Heart left ventricle (tissue), 13 donors: ENCODE results near the gene FOXA2.

Experiments used
- CTCF ChIP-seq, 12 donors: fragments of 200-600 bp; sonication (generic) in 4 of 12; IDR thresholded peaks; one replicate each; pipeline versions ENCODE4 v1.5.0 to v1.8.0; 2018 to 2022; ENCODE audit warnings: antibody characterized with exemption in 12 of 12, mild to moderate bottlenecking in 5 of 12
- POLR2A ChIP-seq, 2 donors: fragments of 450-650 bp; IDR thresholded peaks; one replicate each; pipeline ENCODE4 v1.6.1; 2017; ENCODE audit warnings: antibody characterized with exemption in 2 of 2, mild to moderate bottlenecking in 2 of 2, moderate library complexity in 2 of 2
- donor health status: ischemic (EF 13 %, LVEDD 7.1; RV severe dilation, severe dysfunction).
- donor health status: DM: no; HTN: yes; CAD: no.
- donor health status: DM: no; HTN: no; CAD: no.
- donor health status: ischemic (EF 25% LVEDD 6.9; RV normal size, moderate dysfunction).
- donor health status: ischemic (EF 25% LVEDD 5.7; RV mildly dilated, moderate dysfunction).
- donor health status: ischemic (EF 35%, LVEDD 5.7; RV mildly dilated, moderate dysfunction).
- donor health status: nonischemic (EF 11% LVEDD 7.7; RV severe dilation, severe dysfunction).
- donor health status: DM: yes; HTN: yes; CAD: no.
- donor health status: PGD.
- donor health status: ischemic (EF 29% LVEDD 5.4; RV normal size, mild dysfunction).
- donor health status: nonischemic (EF 23%, LVEDD 6.1; RV moderate dilation, normal function).

DNA sequence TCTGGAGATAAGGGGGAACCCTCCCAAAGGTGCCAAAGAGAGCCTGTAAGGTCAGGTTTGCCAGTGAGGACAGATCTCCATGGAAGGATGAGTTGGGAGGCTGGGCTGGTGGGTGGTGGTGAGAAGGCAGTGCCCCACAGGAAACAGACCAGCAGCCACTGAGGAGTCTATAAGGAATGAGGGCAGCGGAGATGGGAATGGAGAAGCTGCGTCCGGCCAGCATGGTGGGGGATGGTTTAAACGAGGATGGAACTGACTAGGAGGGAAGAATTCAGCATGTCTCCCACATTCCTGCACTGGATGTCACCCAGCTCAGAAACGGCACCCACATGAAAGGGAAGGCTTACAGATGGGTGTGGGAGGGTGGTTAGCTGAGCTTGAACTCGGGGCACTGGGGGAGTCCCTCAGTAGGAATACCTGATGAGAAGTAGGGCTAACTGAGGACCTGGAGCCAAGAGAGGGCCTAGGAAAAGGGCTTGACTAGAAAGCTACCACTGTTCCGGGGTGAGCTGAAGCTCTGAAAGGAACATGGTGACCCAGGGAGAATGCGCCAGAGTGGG lies 53.2 kb downstream of the FOXA2 start:
- no peak for TF ChIP-seq CTCF (IDR thresholded peaks at IDR 0.05)
- TF ChIP-seq POLR2A (IDR thresholded peaks at IDR 0.05) = no peak
